ENCODE results near the gene ZNF236.

The ZNF236 gene

DNA sequence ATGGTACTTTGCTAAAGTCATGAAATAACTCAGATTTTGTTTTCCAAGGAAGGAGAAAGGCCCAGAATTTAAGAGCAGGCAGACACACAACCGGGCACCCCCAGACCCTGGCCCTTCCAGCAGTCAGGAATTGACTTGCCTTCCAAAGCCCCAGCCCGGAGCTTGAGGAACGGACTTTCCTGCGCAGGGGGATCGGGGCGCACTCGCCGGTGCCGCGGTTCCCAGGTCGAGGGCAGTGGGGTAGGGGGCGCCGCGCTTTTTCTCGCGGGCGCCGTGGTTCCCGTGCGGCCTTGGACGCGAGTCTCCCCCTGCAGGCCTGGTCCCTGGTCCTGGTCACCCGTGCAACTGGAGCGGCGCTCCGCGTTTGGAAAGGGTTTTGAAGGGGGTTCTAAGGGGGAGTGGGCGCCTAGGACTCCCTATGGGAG is 1.2 kb downstream of the ZNF236 start:
- no peak for TF ChIP-seq SIN3A (IDR thresholded peaks at IDR 0.05; ENCODE audit: borderline replicate concordance, insufficient read depth, low read length)
- no peak for TF ChIP-seq TAF1 (IDR thresholded peaks at IDR 0.05; ENCODE audit: borderline replicate concordance, insufficient read depth, low read length)
- no peak for TF ChIP-seq POLR2AphosphoS5 (IDR thresholded peaks at IDR 0.05; ENCODE audit: low read depth, low read length)
- TF ChIP-seq, protein P1, sequence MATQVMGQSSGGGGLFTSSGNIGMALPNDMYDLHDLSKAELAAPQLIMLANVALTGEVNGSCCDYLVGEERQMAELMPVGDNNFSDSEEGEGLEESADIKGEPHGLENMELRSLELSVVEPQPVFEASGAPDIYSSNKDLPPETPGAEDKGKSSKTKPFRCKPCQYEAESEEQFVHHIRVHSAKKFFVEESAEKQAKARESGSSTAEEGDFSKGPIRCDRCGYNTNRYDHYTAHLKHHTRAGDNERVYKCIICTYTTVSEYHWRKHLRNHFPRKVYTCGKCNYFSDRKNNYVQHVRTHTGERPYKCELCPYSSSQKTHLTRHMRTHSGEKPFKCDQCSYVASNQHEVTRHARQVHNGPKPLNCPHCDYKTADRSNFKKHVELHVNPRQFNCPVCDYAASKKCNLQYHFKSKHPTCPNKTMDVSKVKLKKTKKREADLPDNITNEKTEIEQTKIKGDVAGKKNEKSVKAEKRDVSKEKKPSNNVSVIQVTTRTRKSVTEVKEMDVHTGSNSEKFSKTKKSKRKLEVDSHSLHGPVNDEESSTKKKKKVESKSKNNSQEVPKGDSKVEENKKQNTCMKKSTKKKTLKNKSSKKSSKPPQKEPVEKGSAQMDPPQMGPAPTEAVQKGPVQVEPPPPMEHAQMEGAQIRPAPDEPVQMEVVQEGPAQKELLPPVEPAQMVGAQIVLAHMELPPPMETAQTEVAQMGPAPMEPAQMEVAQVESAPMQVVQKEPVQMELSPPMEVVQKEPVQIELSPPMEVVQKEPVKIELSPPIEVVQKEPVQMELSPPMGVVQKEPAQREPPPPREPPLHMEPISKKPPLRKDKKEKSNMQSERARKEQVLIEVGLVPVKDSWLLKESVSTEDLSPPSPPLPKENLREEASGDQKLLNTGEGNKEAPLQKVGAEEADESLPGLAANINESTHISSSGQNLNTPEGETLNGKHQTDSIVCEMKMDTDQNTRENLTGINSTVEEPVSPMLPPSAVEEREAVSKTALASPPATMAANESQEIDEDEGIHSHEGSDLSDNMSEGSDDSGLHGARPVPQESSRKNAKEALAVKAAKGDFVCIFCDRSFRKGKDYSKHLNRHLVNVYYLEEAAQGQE (IDR thresholded peaks at IDR 0.05; ENCODE audit: insufficient read depth in 1 of 2, low read depth in 2 of 2, low read length in 2 of 2) = no peak
- no peak for TF ChIP-seq FOXP2 (optimal IDR thresholded peaks at IDR 0.05; ENCODE audit: borderline replicate concordance, extremely low read depth, extremely low read length, insufficient read depth)

DNA sequence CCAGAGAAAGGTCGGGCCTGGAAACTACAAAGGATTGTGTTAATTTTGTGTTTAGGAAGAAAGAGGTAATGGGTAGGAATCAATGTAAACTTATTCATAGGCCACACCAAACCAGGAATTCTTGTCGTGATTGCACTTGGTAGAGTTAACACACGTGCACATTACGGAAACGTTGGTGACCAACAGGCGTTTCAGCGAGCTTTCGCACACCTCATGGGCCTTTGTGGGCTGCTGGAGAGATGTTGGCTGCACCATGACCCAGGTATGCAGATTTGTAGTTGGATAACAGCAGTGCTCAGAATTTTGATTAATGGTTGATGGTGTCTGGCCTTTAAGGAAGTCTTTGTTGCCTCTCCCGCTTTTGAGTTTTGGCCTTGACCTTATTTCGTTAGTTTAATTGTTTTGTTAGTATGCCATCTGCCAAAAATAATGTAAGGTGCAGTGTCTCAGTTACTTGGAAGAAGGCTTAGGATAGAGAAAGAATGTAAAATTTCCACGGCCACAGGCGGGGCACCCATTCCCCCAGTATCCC is 1.9 kb downstream of the ZNF236 start:
- TF ChIP-seq SIN3A (IDR thresholded peaks at IDR 0.05; ENCODE audit: borderline replicate concordance, insufficient read depth, low read length) = no peak
- TF ChIP-seq TAF1 (IDR thresholded peaks at IDR 0.05; ENCODE audit: borderline replicate concordance, insufficient read depth, low read length) = no peak
- no peak; the same call in 1 of the 2 replicates for TF ChIP-seq POLR2AphosphoS5 (IDR thresholded peaks at IDR 0.05; ENCODE audit: low read depth, low read length)
- TF ChIP-seq FOXP2 (optimal IDR thresholded peaks at IDR 0.05; ENCODE audit: borderline replicate concordance, extremely low read depth, extremely low read length, insufficient read depth) = no peak
- TF ChIP-seq, protein P1 (IDR thresholded peaks at IDR 0.05; ENCODE audit: insufficient read depth in 1 of 2, low read depth in 2 of 2, low read length in 2 of 2) = no peak

DNA sequence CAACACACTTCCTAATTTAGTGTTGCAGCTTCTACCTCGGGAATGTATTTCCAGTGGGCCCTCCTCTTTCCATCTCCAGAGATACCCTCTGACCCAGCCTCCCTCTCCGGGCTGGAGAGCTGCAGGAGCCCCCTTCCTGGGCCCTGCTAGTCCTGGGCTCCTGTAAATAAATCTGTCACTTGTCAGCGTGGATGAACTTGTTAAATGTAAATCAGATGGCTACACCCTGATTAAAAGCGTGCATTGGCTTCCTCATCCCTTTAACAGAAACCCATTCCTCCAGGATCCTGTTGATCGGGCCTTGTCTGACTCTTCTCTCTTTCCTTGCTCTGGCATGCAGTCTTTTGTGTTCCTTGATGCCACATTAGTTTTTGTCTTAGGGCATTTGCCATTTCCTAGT is 2.4 kb downstream of the ZNF236 start:
- TF ChIP-seq TAF1 (IDR thresholded peaks at IDR 0.05; ENCODE audit: borderline replicate concordance, insufficient read depth, low read length) = no peak
- no peak for TF ChIP-seq SIN3A (IDR thresholded peaks at IDR 0.05; ENCODE audit: borderline replicate concordance, insufficient read depth, low read length)
- no peak; the same call in 1 of the 2 replicates for TF ChIP-seq POLR2AphosphoS5 (IDR thresholded peaks at IDR 0.05; ENCODE audit: low read depth, low read length)
- TF ChIP-seq, protein P1 (IDR thresholded peaks at IDR 0.05; ENCODE audit: insufficient read depth in 1 of 2, low read depth in 2 of 2, low read length in 2 of 2) = no peak
- no peak for TF ChIP-seq FOXP2 (optimal IDR thresholded peaks at IDR 0.05; ENCODE audit: borderline replicate concordance, extremely low read depth, extremely low read length, insufficient read depth)

DNA sequence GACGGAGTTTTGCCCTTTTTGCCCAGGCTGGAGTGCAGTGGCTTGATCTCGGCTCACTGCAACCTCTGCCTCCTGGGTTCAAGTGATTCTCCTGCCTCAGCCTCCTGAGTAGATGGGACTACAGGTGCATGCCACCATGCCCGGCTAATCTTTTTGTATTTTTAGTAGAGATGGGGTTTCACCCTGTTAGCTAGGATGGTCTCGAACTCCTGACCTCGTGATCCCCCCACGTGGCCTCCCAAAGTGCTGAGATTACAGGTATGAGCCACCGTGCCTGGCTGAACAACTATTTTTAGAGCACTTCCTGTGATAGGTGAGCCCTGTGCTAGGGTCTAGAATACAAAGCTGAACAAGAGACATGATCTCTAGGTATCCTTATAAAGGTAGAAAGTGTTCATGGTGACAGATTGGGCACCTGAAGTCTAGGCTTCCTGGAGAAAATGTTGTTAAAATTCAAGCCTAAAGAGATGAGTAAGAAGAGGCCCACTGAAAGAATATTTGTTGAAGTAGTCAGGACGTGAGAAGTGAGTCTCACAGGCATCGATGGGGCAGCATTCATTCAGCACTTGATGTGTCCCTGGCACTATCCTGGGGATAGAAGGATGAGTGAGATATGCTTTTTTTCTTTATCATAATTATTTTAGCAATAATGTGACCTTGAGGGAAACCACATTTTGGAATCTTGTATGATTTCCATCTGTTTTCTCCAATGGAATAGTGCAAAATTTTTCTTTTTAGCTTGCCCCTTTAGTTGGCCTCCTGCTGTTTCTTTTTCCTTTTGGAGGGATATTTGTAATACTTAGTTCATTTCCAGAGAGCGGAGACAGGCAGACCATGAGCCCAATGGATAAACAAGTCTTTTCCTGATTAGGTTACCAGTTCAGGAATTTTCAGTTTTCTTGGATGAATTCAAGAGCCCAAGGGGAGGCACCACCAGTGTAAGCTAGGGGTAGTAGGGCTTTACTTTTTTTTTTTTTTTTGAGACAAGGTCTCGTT is 5.1 kb downstream of the ZNF236 start:
- no peak for TF ChIP-seq POLR2AphosphoS5 (IDR thresholded peaks at IDR 0.05; ENCODE audit: low read depth, low read length)
- TF ChIP-seq TAF1 (IDR thresholded peaks at IDR 0.05; ENCODE audit: borderline replicate concordance, insufficient read depth, low read length) = no peak
- no peak for TF ChIP-seq SIN3A (IDR thresholded peaks at IDR 0.05; ENCODE audit: borderline replicate concordance, insufficient read depth, low read length)
- TF ChIP-seq, protein P1 (IDR thresholded peaks at IDR 0.05; ENCODE audit: insufficient read depth in 1 of 2, low read depth in 2 of 2, low read length in 2 of 2) = no peak
- no peak for TF ChIP-seq FOXP2 (optimal IDR thresholded peaks at IDR 0.05; ENCODE audit: borderline replicate concordance, extremely low read depth, extremely low read length, insufficient read depth)
